Measurements from ENCODE around the gene NSUN4.
"Not testable (repeated sequence)": the region's sequence is repeated elsewhere in the genome, so short reads cannot be mapped to it uniquely, and the experiment has no call there.

Gene NSUN4

GRCh38 chr1:46330381-46330780, 10.2 kb upstream of the NSUN4 start:
- not testable (repeated sequence) for H3K4me3 ChIP-seq (IDR thresholded peaks at IDR 0.05; ENCODE audit: insufficient read depth, low read depth, low read length)

GRCh38 chr1:46331786-46332540, 8.6 kb upstream of the NSUN4 start:
- H3K9ac ChIP-seq; H3K79me2 ChIP-seq (ENCODE audit: insufficient read depth, low read depth); H3K4me2 ChIP-seq; H2AFZ ChIP-seq (ENCODE audit: low read depth); H3K27ac ChIP-seq; H4K20me1 ChIP-seq (ENCODE audit: insufficient read depth); H3K27me3 ChIP-seq (ENCODE audit: insufficient read depth, low read depth); H3K4me3 ChIP-seq (IDR thresholded peaks at IDR 0.05; ENCODE audit: insufficient read depth, low read depth, low read length); H3K4me1 ChIP-seq (ENCODE audit: low read depth, poor library complexity, severe bottlenecking); H3K36me3 ChIP-seq (ENCODE audit: insufficient read depth): not testable (repeated sequence)

More at GRCh38 chr1:46330381-46330780, 10.2 kb upstream of the NSUN4 start:
- H3K4me2 ChIP-seq; H3K79me2 ChIP-seq (ENCODE audit: insufficient read depth, low read depth); H3K9ac ChIP-seq; H3K4me1 ChIP-seq (ENCODE audit: low read depth, poor library complexity, severe bottlenecking); H3K27me3 ChIP-seq (ENCODE audit: insufficient read depth, low read depth); H2AFZ ChIP-seq (ENCODE audit: low read depth); H3K36me3 ChIP-seq (ENCODE audit: insufficient read depth); H4K20me1 ChIP-seq (ENCODE audit: insufficient read depth); H3K27ac ChIP-seq: not testable (repeated sequence)

GRCh38 chr1:46333300-46334029, 7.1 kb upstream of the NSUN4 start:
- Histone ChIP-seq H3K9ac (no peak overlapping the region), H3K79me2 (ENCODE audit: insufficient read depth, low read depth) (no peaks in the 10 kb centered on the region), H3K27ac (no peak overlapping the region), H3K4me1 (ENCODE audit: low read depth, poor library complexity, severe bottlenecking) (no peaks in the 10 kb centered on the region), H3K4me3 (IDR thresholded peaks at IDR 0.05; ENCODE audit: insufficient read depth, low read depth, low read length) (no peak overlapping the region), H3K27me3 (ENCODE audit: insufficient read depth, low read depth) (no peaks in the 10 kb centered on the region), H3K4me2 (no peak overlapping the region), H3K36me3 (ENCODE audit: insufficient read depth) (no peaks in the 10 kb centered on the region), H4K20me1 (ENCODE audit: insufficient read depth) (no peaks in the 10 kb centered on the region), H2AFZ (ENCODE audit: low read depth) (no peak overlapping the region)
- no peak for TF ChIP-seq CTCF (conservative IDR thresholded peaks at IDR 0.05; ENCODE audit: low read depth, low read length)

- H2AFZ ChIP-seq (ENCODE audit: low read depth): no peak overlapping the region
- no peak overlapping the region for H3K9ac ChIP-seq
- peaks cover 4% of the 10 kb centered on the region for H3K4me1 ChIP-seq (ENCODE audit: low read depth, poor library complexity, severe bottlenecking)
- H3K4me2 ChIP-seq: no peak overlapping the region
- no peaks in the 10 kb centered on the region for H3K79me2 ChIP-seq (ENCODE audit: insufficient read depth, low read depth)
- TF ChIP-seq CTCF (conservative IDR thresholded peaks at IDR 0.05; ENCODE audit: low read depth, low read length): no peak
- H3K27ac ChIP-seq: no peak overlapping the region
- H3K36me3 ChIP-seq (ENCODE audit: insufficient read depth): no peaks in the 10 kb centered on the region
- no peak overlapping the region for H3K4me3 ChIP-seq (IDR thresholded peaks at IDR 0.05; ENCODE audit: insufficient read depth, low read depth, low read length)
- no peaks in the 10 kb centered on the region for H4K20me1 ChIP-seq (ENCODE audit: insufficient read depth)
- no peaks in the 10 kb centered on the region for H3K27me3 ChIP-seq (ENCODE audit: insufficient read depth, low read depth)
Observed at GRCh38 chr1:46334030-46334384, 6.6 kb upstream of the NSUN4 start.

- Histone ChIP-seq H4K20me1 (ENCODE audit: insufficient read depth) (no peaks in the 10 kb centered on the region), H3K4me3 (IDR thresholded peaks at IDR 0.05; ENCODE audit: insufficient read depth, low read depth, low read length) (no peak overlapping the region), H3K79me2 (ENCODE audit: insufficient read depth, low read depth) (no peaks in the 10 kb centered on the region), H3K9ac (no peak overlapping the region), H3K4me2 (no peak overlapping the region), H3K4me1 (ENCODE audit: low read depth, poor library complexity, severe bottlenecking) (peaks cover 8% of the 10 kb centered on the region), H3K27ac (no peak overlapping the region), H3K27me3 (ENCODE audit: insufficient read depth, low read depth) (no peaks in the 10 kb centered on the region), H2AFZ (ENCODE audit: low read depth) (no peak overlapping the region), H3K36me3 (ENCODE audit: insufficient read depth) (no peaks in the 10 kb centered on the region)
- no peak for TF ChIP-seq CTCF (conservative IDR thresholded peaks at IDR 0.05; ENCODE audit: low read depth, low read length)
Observed at GRCh38 chr1:46335081-46335480, 5.5 kb upstream of the NSUN4 start.

DNA sequence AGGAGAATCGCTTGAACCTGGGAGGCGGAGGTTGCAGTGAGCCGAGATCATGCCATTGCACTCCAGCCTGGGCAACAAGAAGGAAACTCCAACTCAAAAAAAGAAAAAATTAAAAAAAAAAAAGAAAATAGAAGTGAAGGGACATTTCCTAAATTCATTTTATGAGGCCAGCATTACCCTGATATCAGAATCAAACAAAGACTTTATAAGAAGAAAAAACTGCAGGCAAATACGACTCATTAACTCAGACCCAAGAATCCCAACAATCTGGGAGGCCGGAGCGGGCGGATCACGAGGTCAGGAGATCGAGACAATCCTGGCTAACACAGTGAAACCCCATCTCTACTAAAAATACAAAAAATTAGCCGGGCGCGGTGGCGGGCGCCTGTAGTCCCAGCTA, 3.2 kb upstream of the NSUN4 start:
- H3K27ac ChIP-seq; H3K4me2 ChIP-seq; H3K4me3 ChIP-seq (IDR thresholded peaks at IDR 0.05; ENCODE audit: insufficient read depth, low read depth, low read length); H3K36me3 ChIP-seq (ENCODE audit: insufficient read depth); H4K20me1 ChIP-seq (ENCODE audit: insufficient read depth); H3K9ac ChIP-seq; H3K27me3 ChIP-seq (ENCODE audit: insufficient read depth, low read depth); H3K79me2 ChIP-seq (ENCODE audit: insufficient read depth, low read depth); H2AFZ ChIP-seq (ENCODE audit: low read depth): not testable (repeated sequence)
- peaks cover 19% of the 10 kb centered on the region for H3K4me1 ChIP-seq (ENCODE audit: low read depth, poor library complexity, severe bottlenecking)
